GM19328 (cell line): ENCODE results near the gene DNAJB4.
"Not testable (repeated sequence)": the region's sequence is repeated elsewhere in the genome, so short reads cannot be mapped to it uniquely, and the experiment has no call there.

Source experiments
- ATAC-seq: cut with Tn5 transposase; IDR thresholded peaks from one replicate; pipeline ENCODE4 v1.9.1; 2021; ENCODE audit warnings: mild to moderate bottlenecking, moderate library complexity; ENCODE audit not compliant: unreplicated experiment

The DNAJB4 gene

DNA sequence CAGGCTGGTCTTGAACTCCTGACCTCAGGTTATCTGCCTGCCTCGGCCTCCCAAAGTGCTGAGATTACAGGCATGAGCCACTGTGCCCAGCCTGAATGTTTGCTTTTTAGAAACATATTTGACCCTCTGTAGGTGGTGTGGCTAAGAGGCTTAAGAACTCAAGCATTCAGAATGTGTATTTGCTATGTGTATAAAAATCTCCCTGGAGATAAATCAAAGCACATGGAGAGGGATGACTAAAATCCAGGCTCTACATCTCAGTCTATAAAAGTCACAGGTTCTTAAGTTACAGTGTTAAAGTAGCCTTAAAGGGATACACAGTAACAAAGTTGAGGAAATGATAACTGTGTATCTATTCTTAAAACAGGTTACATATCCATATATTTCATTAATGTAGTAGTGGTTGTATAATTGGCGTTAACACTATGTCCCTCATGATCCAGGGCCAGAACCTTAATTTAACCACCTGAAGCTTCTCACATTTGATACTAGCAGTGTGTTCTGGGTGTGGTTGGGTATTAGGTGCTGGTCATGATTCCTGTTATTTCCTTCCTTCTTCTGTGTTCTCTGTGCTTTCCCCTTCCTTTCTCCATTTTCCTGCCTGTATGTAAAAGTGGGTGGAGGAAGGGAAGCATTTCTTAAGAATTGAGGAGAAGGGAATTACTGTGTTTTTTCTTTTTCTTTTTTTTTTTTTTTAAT, 57.2 kb downstream of the DNAJB4 start:
- no peak for ATAC-seq

DNA sequence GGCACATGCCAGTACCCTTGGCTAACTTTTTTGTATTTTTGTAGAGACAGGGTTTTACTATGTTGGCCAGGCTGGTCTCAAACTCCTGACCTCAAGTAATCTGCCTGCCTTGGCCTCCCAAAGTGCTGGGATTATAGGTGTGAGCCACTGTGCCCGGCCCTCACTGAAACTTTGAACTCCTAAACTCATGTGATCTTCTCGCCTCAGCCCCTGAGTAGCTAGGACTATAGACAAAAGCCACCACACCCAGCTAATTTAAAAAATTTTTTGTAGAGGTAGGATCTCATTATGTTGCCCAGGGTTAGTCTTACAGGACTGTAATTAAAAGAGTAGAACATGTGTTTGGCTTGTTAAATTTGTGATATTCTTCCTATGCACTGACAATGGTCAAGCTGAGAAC, 60.1 kb downstream of the DNAJB4 start:
- ATAC-seq: not testable (repeated sequence)
